ENCODE measurements around the gene FBXW4. TPM values are rescaled to one million over a fixed set of nuclear protein-coding genes. Genes with fewer than 3 reads are reported as not detected.

FBXW4 gene
- total RNA-seq, 6 experiments from 2014 or later: 15.1 to 29.5 (median 25.6) TPM

DNA sequence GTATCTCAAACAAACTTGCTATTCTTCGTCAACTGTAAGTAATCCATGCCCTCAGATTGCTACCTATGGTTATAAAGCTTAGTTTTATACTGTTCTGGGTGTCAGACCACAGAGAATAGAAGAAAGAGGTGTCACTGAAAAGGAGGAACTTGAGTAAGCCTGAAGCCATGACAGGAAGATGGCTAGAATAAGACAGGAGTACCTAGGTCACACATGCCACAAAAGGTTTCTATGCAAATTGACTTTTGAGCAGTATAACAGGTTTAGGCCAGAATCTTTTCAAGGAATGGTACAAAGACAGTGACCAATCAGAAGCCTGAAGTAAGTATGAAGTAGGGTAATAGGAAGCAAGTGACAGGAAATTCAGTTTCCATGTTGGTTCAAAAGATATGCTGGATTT, 23.5 kb downstream of the FBXW4 start:
- DNase-seq (no peak), ATAC-seq (no peak)
- Histone ChIP-seq H3K36me3 (peaks cover 0 to 43% (median 9%) of the 10 kb centered on the region in 4 donors), H3K27me3 (no peaks in the 10 kb centered on the region), H3K27ac (no peak overlapping the region), H3K9me3 (no peaks in the 10 kb centered on the region), H3K4me1 (no peaks in the 10 kb centered on the region), H3K4me3 (no peak overlapping the region)
- intact Hi-C loops (cut with DNase I): no loop called here
- no peak for TF ChIP-seq CTCF (IDR thresholded peaks at IDR 0.05)
- WGBS (ENCODE audit: insufficient coverage, low coverage, low lambda C conversion rate, missing lambda C conversion rate): 82% methylated on average over 1 of the region's 1 CpG

- TF ChIP-seq POLR2A (IDR thresholded peaks at IDR 0.05) (no peak), CTCF (IDR thresholded peaks at IDR 0.05) (no peak)
- Histone ChIP-seq H3K27ac (no peak overlapping the region), H3K9me3 (no peaks in the 10 kb centered on the region), H3K4me1 (no peaks in the 10 kb centered on the region), H3K4me3 (no peak overlapping the region), H3K27me3 (no peaks in the 10 kb centered on the region), H3K36me3 (peaks cover 0 to 52% (median 9%) of the 10 kb centered on the region in 4 donors)
- no peak for DNase-seq
- no peak for ATAC-seq
- intact Hi-C loops (cut with DNase I): no loop called here
These were observed 24.3 kb downstream of the FBXW4 start for GRCh38 chr10:101670635-101671034.

- H3K36me3 ChIP-seq: peaks cover 0 to 56% (median 9%) of the 10 kb centered on the region in 4 donors
These were observed 25.8 kb downstream of the FBXW4 start for GRCh38 chr10:101669181-101669580.

DNA sequence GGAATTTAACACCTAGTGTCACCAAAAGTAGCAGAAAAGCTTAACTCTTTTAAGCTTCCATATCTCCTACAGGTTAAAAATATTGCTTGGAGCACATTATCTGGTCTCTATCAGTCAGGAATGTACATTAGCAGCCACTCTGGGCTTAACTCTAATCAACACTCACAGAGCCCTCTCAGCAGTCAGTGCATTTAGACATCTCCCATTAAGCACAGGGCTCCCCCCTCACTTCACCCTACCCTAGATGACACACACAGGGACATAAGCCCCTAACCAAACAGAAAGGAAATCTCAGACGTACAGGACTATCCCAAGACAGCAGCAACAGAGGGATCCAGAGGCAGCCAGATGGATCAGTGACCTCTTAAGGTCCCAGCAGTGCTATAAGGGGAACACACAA, 26.4 kb downstream of the FBXW4 start:
- H3K27me3 ChIP-seq: no peaks in the 10 kb centered on the region
- ATAC-seq: no peak
- no peaks in the 10 kb centered on the region for H3K9me3 ChIP-seq
- H3K4me3 ChIP-seq: no peak overlapping the region
- no peak overlapping the region for H3K27ac ChIP-seq
- intact Hi-C loops (cut with DNase I): no loop called here
- peaks cover 0 to 56% (median 9%) of the 10 kb centered on the region in 4 donors for H3K36me3 ChIP-seq
- no peaks in the 10 kb centered on the region for H3K4me1 ChIP-seq
- no peak for DNase-seq
- 100% methylated on average over 1 of the region's 1 CpG for WGBS (ENCODE audit: insufficient coverage, low coverage, low lambda C conversion rate, missing lambda C conversion rate)
- no peak for TF ChIP-seq POLR2A (IDR thresholded peaks at IDR 0.05)
- TF ChIP-seq CTCF (IDR thresholded peaks at IDR 0.05): no peak

More at GRCh38 chr10:101669181-101669580, 25.8 kb downstream of the FBXW4 start:
- 80% methylated on average over 1 of the region's 2 CpGs for WGBS (ENCODE audit: insufficient coverage, low coverage, low lambda C conversion rate, missing lambda C conversion rate)
- Histone ChIP-seq H3K27ac (no peak overlapping the region), H3K4me3 (no peak overlapping the region), H3K27me3 (no peaks in the 10 kb centered on the region), H3K9me3 (no peaks in the 10 kb centered on the region), H3K4me1 (no peaks in the 10 kb centered on the region)
- intact Hi-C loops (cut with DNase I): no loop called here
- no peak for TF ChIP-seq POLR2A (IDR thresholded peaks at IDR 0.05)
- no peak for TF ChIP-seq CTCF (IDR thresholded peaks at IDR 0.05)
- ATAC-seq (no peak), DNase-seq (no peak)

- DNase-seq: no peak
- TF ChIP-seq CTCF (IDR thresholded peaks at IDR 0.05) (no peak), POLR2A (IDR thresholded peaks at IDR 0.05) (no peak)
- no peaks in the 10 kb centered on the region for H3K4me1 ChIP-seq
- no peak for ATAC-seq
- H3K9me3 ChIP-seq: no peaks in the 10 kb centered on the region
- H3K27ac ChIP-seq: no peak overlapping the region
- no peak overlapping the region for H3K4me3 ChIP-seq
- WGBS (ENCODE audit: insufficient coverage, low coverage, low lambda C conversion rate, missing lambda C conversion rate): 90% methylated on average over 9 of the region's 9 CpGs
- no peaks in the 10 kb centered on the region for H3K27me3 ChIP-seq
- H3K36me3 ChIP-seq: peaks cover 0 to 52% (median 9%) of the 10 kb centered on the region in 4 donors
- intact Hi-C loops (cut with DNase I): no loop called here
These were observed 28.9 kb downstream of the FBXW4 start for GRCh38 chr10:101666083-101666482.

Data from right lobe of liver (tissue), 6 donors.